GM19238 (cell line): ENCODE results near the gene ILF2.

Experiments
- DNase-seq: peaks from one replicate; pipeline ENCODE4 v3.0.0; 2011; ENCODE audit warnings: low spot score; ENCODE audit not compliant: insufficient read length

ILF2 gene

GRCh38 chr1:153628638-153629342 lies 42.0 kb downstream of the ILF2 start:
- DNase-seq, result no peak

DNA sequence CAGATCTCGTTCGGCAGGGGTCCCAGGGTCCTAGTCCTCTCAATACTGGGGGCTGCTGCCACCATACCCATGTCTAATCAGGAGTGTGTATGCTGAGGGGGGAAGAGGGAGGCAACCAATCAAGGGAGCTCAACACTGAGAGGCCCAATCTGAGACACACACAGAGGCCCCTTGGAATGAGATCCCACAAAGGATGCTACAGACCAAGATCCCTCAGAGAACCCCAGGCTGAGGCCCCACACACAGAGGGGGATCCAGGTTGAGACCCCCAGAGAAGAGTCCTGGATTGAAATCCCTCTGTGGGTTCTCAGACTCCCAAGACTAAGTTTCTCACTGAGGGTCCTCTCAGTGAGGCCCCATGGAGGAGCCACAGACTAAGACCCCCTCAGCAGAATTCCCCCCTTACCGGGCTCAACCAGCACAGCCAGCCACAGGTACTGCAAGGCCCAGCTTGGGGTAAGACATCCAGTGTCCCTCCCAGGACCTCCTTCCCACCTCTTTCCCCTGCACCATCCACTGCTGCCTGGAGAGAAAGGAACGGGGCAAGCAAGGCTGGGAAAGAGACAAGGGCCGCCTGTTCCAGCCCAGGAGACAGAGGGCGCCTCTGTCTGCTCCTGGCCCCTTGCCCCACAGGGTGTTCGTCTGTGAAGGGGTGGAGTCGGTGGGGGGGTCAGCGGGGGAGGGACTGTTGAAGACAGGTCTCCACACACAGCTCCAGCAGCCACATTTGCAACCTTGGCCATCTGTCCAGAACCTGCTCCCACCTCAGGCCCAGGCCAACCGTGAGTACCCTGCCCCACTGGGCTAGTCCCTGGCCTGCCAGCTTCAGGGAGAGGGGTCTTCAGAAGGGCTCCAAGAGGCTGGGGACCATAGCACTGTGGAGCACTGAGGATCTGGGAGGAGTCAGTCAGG lies 42.8 kb downstream of the ILF2 start, which contains the start of gene S100A1:
S100A1 (plus strand) TSS at position 720 of the 912 bp plus-strand sequence. CDS start 2,088 bp downstream, outside the sequence.
- no peak for DNase-seq

- DNase-seq, result no peak
Measured at GRCh38 chr1:153626904-153627714, 43.7 kb downstream of the ILF2 start, which contains the start of gene S100A13. TSS of gene S100A13 (minus strand) at chr1:153627505. CDS start at chr1:153626472, 1,033 bp downstream.

GRCh38 chr1:153626477-153626903 lies 44.3 kb downstream of the ILF2 start:
- DNase-seq, result no peak

DNA sequence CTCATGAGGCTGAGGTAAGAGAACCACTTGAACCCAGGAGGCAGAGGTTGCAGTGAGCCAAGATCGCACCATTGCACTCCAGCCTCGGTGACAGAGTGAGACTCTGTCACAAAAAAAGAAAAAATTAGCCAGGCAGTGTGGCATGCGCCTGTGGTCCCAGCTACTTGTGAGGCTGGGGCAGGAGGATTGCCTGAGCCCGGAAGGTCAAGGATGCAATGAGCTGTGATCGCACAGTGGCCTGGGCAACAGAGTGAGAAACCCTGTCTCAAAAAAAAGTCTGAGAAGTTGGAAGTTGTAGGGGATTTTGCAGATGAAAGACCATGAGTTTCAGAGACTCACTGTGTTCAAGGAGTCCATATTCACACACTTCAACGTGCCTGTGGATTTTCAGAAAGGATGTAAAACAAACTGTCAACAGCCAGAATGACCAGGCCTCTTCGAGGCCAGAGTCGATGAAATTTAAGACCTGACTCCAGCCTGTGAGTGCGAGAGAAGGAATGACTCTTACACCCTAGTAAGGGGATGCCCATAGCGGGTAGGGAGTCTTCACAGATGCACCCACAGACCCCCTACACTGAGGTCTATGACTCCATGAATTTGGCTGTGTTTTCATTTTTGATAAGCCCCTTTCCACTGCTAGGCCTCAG lies 45.7 kb downstream of the ILF2 start:
- no peak for DNase-seq

- DNase-seq, result no peak
Measured at GRCh38 chr1:153623101-153623500, 47.7 kb downstream of the ILF2 start.

DNA sequence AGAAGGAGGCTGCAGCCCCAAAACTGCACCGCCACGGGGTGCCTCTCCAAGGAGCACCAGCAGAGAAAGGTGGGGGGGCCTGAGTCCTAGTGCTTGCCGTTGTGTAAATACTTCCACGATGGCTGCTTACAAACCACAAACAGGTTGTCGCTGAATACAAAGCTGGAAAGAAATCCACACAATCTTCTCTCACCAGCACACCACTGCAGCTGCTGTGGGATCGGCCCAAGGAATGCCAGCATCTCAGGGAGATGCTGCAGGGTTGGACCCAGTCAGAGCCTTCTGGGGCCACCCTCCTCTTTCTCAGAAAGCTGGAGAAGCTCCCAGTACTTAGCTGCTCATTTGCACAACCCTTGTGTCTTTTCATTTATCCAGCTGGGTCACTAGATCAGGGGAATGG lies 51.6 kb downstream of the ILF2 start:
- no peak for DNase-seq

DNA sequence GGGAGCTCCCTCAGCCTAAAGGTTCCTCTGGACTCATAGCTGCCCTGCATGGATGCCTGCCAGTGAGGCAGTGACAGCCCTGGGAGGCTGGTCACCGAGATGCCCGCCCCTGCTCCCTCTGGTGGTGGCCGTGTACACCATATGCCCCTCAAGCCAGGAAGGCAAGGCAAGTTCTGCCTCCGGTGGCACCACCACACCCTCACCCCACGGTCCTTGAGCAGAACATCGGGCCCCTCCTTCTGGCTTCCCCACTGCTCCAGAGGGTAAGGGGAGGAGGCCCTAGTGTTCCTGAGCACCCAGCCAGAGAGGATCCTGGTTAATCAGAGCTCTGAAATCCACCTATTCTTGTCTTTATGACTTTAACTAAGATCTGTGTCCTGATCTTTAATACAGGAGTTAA lies 53.1 kb downstream of the ILF2 start:
- peak; percentile 76 for DNase-seq

DNA sequence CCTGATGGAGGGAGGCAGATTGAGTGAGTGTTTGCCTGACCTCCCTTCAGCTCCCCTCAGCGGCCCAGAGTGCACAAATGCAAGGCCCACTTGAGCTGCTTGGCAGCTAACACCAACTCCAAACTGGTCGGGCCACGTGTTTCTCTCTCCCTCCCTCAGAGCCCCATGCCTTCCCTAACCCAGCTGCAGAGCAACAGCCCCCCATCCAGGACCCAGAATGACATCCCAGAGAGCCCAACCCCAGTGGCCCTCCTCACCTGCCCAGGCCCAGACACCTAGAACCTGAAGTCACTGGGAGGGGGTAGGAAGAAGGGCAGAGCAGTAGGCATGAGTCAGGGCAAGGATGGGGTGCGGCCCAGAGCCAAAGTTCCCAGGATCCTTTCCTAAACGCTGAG lies 53.9 kb downstream of the ILF2 start:
- DNase-seq, result no peak

GRCh38 chr1:153616144-153616916 lies 54.5 kb downstream of the ILF2 start, which contains the start of gene S100A14:
TSS of gene S100A14 (minus strand) at chr1:153616325. CDS start at chr1:153615858, 467 bp downstream.
- no peak for DNase-seq

- DNase-seq, result no peak
Measured at GRCh38 chr1:153615406-153615805, 55.4 kb downstream of the ILF2 start.

GRCh38 chr1:153614906-153615305 lies 55.9 kb downstream of the ILF2 start:
- no peak for DNase-seq

- no peak for DNase-seq
Measured at GRCh38 chr1:153614189-153614900, 56.4 kb downstream of the ILF2 start.

GRCh38 chr1:153613406-153613805 lies 57.4 kb downstream of the ILF2 start:
- DNase-seq, result no peak

DNA sequence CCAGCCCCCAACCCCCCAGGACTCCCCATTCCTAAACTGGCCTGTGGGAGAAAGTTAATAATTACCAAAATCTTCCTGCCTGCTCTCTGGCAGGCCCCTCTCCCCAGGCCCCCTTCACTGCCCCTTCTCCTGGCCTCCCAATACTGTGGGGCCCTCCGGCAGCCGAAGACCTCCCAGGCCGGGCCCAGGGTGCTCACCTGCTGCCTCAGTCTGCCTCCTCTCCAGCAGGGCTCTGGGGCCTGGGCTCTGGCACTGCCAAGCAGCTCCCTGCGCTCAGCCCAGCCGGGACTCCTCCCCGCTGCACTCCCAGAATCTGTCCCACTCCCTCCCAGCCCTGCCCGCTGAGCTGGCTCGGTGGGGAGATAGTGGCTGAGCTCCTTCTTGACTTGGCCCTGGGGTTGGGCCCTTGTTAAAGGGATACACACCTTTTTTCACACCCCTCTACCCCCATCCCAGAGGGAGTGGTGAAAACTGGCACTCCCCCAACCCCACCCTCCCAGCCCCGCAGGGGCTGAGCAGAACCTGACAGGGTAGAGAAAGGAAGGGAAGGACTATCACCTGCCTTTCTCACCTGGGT lies 58.0 kb downstream of the ILF2 start, which contains the start of gene S100A16:
S100A16 (minus strand) TSS at position 383 of the 577 bp plus-strand sequence. CDS start 4,986 bp downstream, outside the sequence.
- no peak for DNase-seq

DNA sequence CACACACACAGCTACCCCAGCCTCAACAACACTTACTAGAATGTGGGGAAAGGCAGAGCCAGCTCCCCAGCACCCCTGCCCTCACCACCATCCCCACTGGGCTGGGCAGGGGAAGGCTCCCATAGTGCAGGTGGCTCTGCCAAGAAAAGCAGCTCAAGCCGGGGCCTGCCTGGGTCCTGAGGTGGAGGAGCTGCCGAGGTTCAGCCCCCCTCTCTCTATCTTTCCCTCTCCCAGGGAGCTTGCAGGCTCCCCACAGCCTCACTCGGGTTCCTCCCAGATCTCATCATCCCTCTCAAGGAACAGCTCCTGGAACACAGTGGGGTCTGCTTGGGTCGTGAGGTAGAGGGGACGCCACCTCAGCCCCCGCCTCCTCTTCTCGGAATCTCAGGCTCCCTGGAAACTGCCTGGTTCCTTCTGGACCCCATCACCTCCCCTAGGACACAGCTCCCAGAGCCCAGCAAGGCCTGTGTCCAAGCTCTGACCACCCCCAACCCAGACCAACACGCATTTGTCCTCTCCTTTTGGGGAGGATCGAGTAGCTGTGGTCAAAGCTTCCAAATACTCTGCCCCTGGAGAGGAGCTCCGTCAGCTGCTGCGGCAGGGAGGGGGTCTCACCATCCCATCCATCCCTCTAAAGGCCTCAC lies 58.6 kb downstream of the ILF2 start:
- no peak for DNase-seq
